GM18870 (cell line): ENCODE measurements around the gene MRNIP.

Source experiments
- ATAC-seq: cut with Tn5 transposase; IDR thresholded peaks from one replicate; pipeline ENCODE4 v1.9.1; 2021; ENCODE audit warnings: moderate library complexity; ENCODE audit not compliant: unreplicated experiment

Gene MRNIP

DNA sequence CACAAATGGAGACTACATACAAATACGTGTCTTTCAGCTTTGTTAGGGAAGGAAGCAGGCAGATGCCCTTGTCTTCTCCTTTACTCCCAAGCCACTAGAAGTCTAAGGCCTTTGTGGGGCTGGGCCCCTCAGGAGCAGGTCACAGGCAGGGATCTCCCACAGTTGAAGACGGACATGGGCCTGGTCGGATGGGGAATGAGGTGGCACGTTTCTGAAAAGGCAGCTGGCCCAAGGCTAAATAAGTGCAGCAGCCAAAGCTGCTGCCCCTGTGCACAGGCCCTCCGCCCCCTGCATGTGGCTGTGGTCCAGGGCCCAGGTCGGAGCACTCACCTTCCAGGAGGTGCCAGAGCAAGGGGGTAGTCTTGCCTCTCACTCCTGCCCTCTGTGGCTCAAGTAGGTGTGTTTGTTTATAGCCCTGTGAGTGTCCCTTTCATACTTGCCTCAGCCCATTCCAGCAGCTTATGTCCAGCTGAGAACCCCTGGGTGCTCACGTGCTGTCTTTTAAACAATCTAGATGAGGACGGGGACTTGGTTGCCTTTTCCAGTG lies 36.1 kb downstream of the MRNIP start:
- no peak for ATAC-seq

DNA sequence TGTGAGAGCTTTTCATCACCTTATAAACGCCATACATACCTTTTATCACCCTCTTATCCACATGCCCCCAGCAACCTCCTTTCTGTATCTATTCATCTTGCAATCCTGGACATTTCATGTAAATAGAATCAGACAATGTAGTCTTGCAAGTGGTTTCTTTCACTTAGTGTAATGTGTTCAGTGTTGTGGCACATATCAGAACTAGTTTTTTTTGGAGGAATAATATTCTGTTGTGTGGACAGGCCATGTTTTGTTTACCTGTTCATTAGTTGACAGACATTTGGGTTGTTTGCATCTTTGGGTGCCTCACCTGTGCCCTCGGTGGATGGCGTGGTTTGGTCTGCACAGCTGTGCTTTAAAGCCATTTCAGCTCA lies 36.6 kb downstream of the MRNIP start:
- no peak for ATAC-seq

DNA sequence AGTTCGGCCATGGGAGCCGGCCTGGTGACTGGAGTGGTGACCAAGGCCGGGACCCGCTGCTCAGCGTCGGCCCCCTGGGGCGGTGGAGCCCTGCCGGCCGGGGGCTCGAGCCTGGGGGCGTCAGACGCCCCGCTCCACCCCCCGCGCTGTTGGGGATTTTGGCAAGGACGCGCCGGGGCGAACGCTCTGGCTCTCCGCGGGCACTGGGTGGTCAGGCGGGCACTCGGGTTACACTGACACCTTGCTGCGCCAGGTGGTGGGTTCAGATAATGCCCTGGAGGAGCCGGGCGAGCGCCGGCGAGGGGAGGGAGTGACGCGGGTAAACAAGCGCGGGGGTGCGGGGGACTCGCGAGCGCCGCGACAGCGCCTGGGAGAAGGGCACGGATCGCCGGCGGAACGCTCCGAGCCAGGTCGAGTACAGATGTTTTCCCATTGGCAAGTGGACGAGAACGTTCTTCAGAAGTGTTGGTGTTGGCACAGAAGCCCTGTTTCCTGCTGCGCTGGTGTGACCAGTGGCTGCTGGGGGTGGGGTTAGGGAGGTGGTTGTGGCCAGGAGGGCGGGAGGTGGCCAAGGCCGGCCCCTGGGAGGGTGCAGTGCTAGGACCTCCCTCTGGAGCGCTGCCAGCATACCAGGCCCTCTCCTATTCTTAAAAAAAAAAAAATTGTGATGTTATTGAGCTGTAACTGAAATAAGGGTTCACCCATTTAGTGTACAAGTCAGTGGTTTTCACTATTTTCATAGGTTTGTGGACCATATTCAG lies 37.1 kb downstream of the MRNIP start:
- ATAC-seq = peak; percentile 36

DNA sequence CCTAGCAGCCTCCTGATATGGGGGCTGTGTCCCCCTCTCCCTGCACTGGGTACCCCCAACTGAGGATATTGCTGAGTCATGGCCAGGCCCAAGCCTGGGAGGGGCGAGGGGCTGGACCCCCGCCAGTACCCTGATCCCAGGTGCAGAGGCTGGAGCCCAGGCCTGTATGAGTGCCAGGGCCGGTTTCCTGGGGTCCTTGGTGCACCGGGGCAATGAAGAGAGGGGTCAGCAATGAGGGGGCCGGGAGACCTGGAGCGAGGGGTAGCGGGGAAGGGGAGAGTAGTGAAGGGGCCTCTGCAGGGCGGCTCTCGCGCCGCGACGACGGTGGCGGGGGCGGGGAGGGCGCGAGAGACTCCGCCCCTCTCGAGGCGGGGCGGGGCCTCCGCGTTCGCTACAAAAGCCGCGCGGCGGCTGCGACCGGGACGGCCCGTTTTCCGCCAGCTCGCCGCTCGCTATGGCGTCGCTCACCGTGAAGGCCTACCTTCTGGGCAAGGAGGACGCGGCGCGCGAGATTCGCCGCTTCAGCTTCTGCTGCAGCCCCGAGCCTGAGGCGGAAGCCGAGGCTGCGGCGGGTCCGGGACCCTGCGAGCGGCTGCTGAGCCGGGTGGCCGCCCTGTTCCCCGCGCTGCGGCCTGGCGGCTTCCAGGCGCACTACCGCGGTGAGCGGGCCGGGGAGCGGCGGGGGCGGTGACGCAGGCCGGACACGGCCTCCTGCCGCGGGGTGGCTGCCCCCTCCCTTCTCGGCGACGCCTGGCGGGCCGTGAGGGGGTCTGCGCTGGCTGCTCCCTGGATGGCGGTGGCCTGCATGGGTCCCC lies 37.9 kb downstream of the MRNIP start, which contains the start of gene SQSTM1:
TSS of gene SQSTM1 (plus strand) at position 423 of the 815 bp plus-strand sequence. CDS start at position 455, 32 bp downstream.
- peak; percentile 26 for ATAC-seq

DNA sequence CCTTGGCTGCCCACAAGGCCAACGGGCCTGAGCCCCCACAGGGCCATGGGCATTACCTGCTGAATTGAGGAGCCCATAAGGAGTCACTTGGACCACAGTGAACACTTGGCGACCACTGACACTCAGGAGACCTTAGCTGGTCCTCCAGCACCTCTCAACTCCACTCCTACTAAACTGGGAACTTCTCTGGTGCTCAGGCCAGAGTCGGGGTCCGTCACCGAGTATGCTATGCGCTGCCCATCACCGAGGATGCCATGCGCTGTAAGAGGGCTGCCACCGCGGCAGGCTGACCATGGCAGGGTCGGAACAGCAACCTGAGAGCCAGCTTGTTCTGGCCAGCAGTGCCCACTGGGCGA lies 38.5 kb downstream of the MRNIP start:
- ATAC-seq = no peak

DNA sequence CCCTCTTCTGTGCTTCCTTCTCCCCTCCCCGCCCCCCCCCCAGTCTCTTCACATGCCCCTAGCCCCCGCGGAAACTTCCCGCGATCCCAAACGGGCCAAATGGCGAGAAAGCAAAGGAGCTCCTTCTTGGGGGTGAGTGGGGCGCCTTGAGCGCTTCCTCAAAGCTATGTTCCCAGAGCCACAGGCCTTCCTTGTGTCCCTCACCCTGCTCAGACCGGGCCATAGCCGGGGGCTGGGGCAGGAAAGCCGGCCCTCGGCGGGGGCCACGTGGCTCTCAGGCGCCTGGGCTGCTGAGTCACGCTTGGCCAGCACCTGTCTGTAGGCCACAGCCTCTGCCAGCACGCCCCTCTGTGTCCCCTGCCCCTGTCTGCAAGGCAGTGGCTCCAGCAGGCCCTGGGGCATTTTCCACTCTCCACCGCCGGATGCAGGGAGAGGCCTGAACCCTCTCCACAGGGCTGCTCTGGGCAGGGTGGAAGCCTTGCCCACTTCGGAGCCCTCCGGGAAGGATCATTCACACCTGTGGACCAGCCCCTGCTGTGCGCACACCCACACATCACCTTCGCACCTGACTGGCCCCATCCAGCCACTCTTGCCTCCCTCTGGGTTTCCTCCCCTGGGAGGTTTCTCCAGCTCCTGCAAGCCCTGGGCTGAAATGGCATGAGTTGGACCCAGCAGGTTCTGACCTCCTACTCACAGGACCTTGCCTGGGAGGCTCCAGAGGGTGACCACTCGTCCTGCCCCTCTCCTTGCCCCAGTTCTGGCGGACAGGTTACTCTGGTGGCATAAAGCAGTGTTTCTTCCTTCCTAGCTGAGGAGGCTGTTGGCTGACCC lies 39.1 kb downstream of the MRNIP start:
- no peak for ATAC-seq

DNA sequence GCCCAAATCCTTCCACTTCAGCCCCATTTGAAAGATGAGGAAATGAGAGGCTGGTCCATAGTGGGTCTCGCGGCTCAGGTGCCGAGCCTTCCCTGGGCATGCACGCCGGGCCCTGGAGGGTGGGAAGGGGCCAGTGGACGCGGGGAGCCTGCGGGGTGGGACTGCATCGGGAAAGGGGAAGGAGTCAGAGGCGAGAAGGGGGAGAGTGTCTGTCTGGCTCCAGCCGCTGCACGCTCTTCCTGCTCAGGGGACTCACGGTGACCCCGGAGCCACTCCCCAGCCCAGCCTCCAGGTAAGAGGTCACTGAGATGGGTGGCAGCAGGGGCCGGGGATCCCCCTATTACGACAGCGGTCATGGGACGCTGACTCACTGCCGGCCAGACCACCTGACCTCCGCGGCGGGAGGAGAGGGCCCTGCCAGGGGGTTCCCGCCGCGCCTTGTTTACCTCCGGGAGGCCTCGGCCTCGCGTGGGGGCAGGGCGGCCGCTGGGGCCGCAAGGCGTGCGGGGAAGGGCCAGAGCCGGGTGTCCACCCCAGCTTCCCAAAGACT lies 39.8 kb downstream of the MRNIP start:
- ATAC-seq = peak; percentile 53

DNA sequence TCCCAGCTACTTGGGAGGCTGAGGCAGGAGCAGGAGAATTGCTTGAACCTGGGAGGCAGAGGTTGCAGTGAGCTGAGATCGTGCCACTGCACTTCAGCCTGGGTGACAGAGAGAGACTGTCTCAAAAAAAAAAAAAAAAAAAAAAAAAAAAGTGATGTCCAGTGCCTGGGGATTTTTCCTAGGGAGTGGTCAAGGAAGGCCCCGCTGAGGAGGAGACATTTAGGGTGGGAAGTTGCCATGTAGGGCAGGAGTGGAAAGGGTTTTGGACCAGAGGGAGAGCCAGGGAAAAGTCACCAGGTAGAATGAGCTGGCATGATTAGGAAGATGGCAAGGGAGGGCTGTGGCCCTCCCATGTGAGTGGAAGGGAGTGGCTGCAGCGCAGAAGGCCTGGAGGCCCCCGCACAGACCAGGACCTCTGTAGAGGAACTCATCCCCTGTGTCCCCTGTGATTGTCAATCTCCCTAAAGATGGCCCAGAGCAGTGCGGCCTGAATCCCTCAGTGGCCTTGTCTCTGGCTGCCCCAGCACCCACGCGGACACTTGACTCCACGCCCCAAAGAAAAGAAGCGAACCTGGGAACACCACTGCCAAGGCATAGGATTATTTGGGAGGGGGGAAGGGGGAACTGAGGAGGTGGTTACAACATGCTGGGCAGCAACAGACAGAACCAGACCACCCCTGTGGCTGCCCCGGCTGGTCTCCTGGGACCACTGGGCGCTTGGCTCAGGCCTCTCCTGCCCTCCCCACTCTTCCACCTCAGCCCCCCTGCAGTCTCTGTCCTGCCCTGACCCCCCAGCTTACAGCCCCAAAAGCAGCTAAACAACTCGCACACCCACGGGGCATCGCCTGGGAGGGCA lies 40.5 kb downstream of the MRNIP start:
- no peak for ATAC-seq

DNA sequence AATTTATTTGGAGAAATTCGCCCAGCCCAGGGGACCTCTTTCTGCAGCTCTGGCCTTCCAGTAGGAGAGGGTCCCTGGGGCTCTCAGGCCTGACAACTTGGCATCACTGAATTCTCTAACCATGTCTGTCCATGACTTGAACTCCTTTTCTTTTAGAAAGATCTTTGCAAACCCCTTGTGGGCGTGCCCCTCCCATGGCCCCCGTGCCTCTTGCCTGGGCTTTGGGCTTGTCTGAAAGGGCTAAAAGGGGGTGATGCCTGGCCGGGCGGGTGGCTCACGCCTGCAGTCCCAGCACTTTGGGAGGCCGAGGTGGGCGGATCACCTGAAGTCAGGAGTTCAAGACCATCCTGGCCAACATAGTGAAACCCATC lies 41.2 kb downstream of the MRNIP start:
- no peak for ATAC-seq

DNA sequence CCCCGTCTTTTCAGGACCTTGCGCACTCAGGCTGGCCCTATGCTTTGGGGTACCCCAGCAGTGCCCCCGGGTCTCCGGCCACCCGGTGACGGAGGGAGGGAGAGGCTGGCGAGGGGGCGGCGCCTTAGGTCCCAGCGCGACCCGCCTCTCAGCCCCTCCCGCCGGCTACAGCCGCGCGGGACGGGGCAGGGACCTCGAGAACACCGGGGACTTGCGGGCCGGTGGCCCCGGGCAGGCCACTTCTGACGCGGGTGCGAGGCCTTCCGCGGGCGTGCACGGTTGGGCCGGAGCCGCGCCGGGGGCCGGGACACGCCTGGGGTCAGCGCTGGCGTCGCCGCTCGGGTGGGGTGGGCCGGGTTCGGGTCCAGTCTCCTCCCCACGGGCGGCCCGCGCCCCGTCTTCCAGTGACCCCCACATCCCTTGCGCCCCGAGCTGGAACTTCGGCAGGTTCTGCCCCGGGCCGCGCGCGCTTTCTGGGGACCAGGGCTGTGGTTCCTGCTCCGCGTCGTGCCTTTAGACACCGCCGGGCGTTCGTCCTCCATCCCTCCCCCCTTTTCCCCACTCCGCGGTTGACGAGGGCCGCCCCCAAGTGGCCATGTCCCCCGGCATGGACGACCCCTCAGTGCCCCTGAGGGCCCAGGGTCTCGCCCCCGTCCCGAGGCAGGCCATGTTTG lies 41.7 kb downstream of the MRNIP start:
- ATAC-seq = no peak

DNA sequence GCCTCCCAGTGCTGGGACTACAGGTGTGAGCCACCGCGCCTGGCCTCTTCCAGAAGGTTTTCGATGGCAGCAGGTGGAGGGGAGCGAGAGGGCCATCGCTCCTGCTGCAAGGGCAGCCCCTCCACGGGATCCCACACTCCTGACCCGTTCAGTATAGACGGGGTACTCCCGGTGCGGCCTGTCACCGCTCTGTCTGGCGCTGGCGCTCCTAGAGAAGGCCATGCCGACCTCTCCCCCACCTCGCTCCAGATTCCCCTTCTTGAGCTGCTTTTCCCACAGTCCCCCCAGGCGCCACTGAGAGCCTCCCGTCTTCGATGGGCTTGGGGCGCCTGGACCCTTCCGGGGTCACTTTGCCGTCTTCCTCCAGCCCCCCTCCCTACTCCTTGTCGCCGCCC lies 42.2 kb downstream of the MRNIP start:
- ATAC-seq = no peak

DNA sequence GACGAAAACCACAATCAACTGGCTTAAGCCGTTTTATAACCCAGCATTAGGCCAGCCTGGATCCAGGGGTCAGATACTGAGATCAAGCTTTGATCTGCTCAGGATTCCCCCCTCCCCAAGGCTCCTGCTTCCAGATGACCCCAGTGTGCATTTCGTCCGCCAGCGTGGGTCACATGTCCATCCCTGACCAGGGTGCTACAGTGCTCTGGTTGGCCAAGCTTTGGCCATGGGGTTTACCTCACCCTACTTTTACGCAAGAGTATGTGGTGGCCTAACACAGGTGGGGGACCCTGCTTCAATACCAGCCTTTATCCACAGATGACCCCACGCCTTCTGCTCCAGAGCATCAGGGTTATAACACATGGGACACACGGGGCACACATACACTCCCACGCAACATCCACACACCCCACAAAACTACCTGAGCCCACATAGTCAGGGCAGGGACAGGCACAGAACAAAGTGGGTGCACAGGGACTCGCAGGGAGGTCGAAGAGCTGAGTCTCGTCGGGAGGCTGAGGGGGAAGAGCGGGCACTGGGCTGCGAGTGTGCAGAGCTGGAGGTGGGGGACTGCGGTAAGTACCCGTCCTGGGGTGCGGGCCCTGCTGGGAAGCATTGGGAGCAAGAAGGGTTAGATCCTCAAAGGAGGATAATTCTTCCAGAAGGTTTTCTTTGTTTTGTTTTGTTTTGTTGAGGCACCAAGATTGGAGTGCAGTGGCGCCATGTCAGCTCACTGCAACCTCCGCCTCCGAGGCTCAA lies 42.9 kb downstream of the MRNIP start:
- no peak for ATAC-seq

DNA sequence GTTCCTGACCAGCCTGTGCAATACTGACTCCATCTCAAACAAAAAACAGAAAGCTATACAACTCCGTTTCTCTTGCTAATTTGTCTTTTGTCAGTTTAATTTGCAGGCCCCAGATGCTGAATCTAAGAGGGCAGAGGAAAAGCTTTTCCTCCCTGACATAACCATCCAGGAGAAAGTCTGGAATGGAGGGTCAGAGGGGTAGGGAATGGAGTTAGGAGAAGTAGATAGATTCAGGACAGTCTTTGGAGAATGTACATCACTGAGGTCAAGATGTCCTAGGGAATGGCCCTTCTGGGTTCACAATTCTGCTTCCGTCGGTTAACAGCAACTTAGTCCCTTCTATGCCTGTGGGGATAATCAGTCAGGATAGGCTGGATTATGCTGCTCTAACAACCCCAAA lies 44.5 kb downstream of the MRNIP start:
- no peak for ATAC-seq

DNA sequence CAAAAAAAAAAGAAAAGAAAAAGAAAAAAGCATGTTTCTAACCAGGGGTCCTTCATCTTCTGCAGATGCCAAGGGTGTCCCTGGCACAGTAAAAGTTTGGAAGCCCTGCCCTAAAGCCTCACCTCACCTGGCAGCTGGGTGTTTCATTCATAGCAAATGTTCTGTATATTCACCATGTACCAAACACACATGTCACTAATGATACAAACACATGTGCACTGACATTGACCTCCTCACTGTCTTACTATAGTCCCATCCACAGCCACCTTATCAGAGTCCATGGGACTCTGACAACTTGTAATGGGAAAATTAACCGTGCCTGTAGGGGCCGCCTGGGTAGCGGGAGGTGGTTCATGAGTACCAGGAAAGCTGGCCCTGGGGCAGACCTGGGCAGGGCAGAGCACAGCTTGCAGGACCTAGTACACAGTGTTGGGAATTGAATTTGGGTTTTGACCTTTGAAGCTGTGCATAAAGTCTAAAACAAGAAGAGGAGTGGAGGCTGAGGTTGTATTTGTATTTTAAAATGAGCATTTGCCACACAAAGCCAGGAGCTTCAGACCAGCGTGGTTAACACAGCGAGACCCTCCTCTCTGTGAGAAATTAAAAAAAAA lies 45.5 kb downstream of the MRNIP start:
- ATAC-seq = no peak

DNA sequence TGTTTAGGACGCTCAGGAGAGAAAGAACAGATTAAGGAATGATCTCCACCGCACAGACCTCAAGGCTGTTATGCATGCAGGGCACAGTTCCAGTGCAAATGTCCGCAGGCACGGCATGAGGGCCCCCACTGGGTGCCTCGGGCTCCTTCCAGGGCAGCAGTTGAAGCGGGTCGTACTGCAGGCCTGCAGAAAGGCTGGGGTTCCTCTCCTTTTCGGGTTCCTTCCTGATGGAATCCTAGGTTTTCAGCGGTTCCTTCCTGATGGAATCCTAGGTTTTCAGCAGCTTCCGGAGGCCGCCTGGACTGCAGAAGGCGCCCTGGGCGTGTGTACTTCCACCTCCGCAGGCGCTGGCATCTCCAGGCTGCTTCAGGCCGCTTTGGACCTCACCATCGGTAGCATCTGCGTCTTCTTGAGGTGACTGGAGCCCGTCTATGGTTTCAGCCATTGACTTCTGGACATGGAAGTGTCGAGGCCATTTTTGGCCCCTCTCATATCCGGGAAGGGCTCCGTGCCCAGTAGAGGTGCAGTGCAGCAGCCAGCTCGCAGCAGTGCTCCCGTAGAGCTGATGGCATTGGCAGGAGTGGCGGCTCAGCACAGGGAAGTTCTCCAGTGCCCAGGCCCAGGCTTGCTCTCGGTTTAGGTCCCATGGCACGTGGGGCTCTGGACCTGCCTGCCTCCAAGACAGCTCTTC lies 46.3 kb downstream of the MRNIP start:
- no peak for ATAC-seq

DNA sequence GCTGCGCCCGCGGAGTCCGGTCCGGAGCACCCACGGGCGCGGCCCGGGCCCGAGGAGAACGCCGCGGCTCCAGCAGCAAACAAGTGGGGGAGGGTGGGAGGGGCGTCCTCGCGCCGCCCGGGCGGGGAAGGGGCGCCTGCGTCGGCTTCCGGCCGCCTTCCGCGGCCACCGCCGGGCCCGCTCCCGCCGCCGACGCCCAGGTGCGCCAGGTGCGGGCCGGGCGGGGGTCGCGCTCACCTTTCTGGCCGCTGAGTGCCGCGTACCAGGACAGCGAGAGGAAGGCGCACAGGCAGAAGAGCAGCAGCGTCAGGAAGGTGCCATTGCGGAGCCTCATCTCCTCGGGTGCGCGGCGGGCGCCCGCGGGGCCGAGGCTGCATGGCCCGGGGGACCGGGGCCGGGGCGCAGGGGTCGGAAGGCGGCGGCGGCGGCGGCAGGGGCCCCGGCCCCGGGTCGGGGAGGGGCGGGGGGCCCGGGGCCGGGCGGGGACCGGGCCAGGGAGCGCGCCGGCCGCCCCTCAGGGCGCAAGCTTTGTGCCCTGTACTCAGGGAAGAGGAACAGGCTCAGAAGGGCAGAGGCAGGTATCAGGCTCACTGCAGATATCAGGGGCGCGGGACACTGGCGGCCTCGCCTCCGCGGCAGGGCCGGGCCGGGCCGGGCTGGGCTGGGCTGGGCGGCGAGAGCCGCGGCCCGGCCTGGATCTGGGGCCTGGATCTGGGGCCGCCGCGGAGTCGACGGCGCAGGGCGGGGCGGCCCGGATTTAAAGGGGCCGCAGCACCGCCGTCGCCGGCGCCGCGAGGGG lies 52.2 kb downstream of the MRNIP start, which contains the start of gene MGAT4B:
TSS of gene MGAT4B (minus strand) at position 617 of the 799 bp plus-strand sequence. CDS start at position 334, 283 bp downstream.
- peak; percentile 30 for ATAC-seq
